HG02678 (cell line): ENCODE measurements around the gene THBS2.
"Not testable (repeated sequence)": the region's sequence is repeated elsewhere in the genome, so short reads cannot be mapped to it uniquely, and the experiment has no call there.

ENCODE experiments used
- ATAC-seq: cut with Tn5 transposase; IDR thresholded peaks from one replicate; pipeline ENCODE4 v1.9.1; 2021; ENCODE audit warnings: mild to moderate bottlenecking, moderate library complexity; ENCODE audit not compliant: unreplicated experiment

THBS2 gene

DNA sequence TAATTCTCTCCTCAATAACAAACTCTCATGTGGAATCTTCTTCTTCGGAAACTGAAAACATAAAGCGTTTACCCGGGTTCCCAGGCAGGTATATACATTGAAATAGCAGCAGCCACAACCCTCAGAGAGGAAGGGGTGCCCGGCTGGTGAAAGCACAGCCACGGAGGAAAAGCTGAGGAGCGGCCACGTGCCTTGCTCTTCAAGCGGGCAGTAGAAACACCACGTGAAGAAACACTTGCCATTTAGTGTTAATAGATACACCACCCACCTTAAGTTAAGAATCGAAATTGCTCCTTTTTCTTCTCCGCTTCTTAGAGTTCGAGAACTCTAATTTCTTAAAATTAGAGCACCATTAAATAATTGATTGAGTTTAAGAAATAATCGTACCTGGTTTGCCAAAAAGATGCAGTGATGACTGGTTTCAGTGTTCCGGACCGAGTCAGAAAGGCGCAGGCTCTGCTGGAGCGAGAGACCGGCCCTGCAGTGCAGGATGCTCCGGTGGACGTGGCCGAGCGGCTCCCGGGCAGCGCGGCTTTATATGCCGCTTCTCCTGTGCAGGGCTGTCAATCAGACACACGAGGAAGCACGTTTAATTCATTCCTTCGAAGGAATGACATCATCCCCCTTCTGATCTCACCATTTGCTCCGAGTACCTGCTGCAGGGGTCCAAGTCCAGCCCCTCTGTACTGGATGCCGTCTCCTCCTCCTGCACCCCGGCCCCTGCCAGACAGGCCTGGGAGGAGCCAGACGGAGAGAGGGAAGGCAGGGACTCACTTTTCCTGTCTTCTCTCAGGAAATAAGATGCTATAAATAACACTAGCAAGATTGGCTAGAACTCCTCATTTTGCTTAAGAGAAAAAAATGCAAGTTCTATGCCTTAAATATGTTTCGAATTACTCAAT, at the start of gene THBS2:
Gene THBS2 (minus strand): TSS at position 510 of the 902 bp plus-strand sequence. CDS start 3,062 bp downstream, outside the sequence.
- no peak for ATAC-seq

DNA sequence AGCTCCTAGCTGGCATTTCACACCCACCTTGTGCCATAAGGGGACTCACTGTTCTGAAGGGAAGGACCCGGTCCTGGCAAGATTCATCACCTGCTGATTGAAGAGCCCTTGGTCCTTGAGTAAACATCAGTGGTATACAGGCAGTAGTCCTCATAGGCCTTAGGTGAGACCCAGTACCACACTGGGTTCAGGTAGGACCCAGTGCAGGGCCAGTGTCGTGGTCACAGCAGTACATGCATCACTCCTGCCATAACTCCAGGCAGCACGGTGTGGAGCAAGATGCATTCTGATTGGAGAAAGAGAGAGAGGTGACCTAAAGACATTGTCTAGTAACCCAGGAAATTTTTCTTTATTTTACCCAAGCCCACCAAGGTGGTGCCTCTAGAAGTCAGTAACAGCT, 49.1 kb upstream of the THBS2 start:
- ATAC-seq: no peak

DNA sequence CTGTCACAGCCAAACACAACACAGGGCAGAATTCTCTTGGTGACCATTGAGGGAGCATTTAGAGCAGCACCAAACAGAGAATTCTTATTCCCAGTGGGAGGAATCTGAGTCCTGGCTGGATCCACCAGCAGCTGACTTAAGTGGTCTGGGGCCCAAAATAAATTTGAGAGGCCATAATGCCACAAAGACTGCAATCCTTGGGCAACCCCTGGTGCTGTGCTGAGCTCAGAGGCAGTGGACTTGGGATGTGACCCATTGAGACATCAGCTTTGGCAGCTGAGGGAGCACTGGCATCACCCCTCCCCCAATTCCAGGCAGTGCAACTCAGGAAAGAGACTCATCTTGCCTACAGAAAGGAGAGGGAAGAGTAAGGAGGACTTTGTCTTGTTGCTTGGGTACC, 48.6 kb upstream of the THBS2 start:
- ATAC-seq: no peak

DNA sequence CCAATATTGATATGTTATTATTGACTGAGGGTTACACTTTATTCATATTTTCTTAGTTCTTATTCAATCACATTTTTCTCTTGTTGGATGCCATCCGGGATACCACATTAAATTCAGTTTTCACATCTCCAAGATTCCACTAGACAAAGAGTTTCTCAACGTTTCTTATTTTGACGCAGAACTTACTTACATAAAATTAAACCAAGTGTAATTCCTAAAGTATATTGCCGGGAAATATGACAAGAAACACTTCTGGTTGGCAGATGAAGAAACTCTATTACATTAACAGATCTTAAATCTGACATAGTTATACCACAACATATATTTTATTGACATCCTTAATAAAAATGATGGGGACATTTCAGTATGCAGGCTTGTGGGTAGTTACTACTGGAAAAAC, 47.3 kb upstream of the THBS2 start:
- no peak for ATAC-seq

DNA sequence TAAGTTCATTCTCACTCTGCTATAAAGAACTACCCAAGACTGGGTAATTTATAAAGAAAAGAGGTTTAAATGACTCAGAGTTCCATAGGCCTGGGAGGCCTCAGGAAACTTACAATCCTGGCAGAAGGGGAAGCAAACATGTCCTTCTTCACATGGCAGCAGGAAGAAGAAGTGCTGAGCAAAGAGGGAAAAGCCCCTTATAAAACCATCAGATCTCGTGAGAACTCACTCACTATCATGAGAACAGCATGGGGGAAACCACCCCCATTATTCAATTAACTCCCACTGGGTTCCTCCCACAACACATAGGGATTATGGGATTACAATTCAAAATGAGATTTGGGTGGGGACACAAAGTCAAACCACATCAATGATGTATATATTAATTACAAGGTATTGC, 45.0 kb upstream of the THBS2 start:
- not testable (repeated sequence) for ATAC-seq

DNA sequence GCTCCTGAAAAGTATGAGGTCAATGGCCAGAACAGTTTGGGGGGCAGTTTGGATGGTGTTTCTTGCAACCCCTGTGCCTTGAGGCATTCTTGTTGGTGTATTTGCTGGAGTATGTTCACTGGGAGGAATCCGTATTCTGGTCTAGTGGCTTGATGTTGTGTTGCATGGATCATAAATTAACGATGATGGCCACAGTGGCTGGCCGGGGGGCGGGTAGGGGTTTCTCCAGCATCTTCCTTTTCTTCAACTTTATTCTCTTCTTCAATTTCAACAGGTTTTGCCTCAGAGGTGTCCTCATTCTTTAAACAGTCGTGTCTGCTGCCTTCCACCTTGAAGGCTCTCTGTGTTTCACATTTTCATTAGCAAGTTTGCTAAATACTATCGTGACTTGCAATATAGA, 43.0 kb upstream of the THBS2 start:
- ATAC-seq: no peak

DNA sequence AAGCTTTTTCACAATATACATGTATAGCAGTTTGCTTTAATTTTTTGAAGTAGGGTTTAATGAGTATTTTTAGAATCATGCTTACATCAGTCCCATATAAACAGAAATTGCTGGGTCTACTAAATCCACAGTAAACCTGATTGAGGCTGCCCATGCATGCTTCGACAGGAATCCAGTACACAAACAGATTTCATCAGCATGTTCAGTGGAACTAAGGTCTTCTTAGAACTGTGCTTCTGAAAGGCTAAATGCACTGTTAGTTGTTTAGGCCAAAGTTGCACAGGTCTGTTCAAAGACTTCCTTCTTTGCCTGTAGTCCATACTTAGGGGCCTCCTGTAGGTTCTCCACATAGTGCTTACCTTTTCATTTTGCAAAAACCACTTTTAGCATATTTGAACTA, 42.5 kb upstream of the THBS2 start:
- ATAC-seq: no peak

DNA sequence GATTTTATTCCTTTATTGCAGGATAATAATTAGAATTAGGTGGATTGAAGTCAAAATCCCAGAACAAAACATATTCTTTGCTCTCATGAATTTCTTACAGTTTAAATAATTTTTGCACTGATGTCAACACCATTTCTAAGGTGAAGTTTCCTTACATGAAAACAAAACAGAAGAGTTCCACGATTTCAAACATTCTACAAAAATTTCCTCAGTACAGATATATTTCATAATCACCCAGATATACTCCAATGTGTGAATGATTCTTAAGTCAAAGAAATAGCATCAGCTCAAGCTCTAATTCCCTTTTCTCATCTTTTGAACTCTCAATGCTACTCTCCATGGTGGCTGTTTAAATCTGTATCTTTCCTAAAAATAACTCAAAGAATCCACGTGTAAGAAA, 39.5 kb upstream of the THBS2 start:
- no peak for ATAC-seq

DNA sequence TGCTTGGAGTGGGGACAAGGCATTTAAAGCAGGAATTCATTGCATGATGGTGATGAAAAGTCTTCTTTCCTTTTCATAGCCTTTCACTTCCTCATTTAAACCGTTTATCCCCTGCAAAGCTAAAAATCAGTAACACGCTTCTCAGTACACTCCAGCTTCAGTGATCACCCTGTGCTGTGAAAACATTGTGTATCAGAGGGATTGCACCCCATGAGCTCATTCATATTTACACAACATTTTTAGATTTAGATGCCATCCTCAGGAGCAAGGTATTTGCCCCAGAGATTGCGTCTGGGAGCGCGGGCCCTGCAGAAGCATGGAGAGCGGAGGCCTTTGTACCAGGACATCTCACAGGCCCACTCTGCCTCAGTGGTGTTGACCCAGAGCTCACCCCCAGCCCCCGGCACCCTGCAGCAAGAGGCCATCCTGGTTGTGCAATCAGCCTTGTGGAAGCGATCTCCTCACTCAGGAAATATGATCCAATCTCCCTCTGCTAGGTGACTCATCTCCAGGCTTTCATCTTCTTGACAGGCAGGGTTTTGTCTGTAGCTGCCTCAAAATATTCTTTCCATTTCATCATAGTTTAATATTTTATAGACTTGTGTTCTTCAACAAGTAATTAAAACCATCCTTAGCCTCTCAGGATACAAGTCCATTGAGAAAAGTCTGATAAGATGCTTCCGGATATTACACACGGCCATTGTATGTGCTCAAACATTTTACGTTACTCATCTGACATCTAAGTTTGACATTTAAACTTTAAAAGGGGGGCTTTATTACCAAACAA, 38.9 kb upstream of the THBS2 start:
- no peak for ATAC-seq

DNA sequence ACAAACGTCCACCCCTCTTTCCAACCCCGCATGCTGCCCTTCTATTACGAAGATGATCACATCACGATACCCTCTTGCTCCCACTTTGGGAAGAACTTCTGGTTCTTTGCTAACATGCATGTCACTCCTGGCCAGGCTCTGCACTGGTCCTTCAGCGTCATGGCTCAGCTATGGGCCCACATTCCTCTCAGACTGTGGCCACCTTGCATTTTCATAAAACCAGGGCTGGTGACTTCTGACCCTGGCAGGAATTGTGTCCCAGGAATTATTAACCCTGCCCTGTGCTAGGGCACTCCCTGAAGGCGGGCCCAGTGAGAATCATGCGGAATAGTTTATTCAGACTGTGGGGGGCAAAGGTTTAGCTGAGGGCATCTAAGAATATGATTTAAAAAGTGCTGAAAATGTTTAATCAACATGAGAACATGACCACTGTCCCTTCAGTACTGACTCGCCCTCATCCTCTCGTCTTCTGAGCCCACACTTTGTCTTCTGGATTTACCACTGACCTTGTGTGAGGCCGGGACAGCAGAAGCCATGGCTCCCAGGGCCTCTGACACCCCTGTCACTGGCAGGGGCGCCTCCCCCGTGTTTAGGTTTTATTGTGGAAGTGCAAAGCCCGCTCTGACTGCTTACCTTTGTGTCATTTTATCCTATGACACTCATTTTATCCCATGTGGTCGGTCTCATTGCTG, 38.1 kb upstream of the THBS2 start:
- ATAC-seq: no peak

DNA sequence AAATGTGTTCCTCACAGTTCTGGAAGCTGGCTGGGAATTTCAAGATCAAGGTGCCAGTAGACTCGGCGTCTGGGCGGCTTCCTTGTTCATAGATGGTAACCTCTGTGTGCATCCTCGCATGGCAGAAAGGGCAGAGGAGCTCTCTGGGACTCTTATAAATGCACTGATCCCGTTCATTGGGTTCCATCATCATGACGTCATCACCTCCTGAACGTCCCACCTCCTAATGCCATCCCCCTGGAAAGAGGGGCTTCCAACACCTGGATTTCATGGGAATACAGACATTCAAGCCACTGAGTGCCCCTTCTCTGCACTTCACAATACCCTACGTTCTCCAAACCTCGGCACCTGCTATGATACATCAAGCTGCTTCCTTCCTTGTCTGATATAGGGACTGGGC, 37.5 kb upstream of the THBS2 start:
- no peak for ATAC-seq

DNA sequence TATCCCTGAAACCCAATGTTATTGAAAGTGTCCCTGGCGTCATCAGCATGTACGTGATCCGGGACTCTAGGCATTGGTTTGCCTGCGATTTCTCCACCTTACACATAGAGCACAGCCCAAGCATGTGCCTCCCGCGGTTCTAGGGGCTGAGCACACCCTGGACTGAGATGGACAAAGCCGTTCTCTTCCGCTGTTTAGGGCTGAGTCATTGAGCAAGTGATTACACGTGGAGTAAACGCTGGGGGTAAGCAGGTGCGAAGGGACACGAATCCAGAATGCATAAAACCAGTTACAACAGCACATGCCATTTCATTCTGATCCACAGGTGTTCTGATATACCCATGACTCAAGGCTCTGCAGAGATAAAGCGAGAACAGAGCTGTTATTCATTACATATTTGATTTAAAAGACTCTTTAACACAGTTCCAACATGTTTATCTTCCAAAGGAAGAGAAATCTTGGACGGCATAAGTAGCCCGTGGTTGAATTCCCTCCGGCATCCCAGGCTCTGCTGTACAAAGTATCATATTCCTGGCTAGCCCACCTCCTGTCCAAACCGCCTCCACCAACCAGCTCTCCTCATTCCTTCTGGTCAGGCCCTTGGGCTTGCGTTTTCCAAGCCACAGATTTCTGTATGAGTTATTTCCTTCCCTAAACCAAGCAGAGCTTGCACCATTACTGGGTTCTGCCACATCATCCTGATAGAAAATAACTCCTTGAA, 36.1 kb upstream of the THBS2 start:
- ATAC-seq: no peak

DNA sequence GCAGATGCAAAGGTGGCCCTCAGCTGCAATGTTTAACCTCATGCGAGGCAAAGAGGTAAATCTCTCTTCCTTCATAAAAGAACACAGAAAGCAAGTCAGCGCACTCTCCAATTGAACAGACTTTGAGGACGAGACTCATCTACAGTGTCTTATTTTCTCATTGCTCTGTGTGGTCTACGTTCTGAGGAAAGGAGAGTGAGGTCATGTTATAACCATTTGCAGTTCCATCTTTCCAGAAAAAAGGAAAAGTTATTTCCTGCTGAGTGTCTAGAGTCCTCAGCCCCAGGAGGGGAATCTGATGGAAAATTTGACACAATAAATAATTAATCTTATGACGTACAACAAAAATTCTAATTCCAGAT, 35.6 kb upstream of the THBS2 start:
- no peak for ATAC-seq

DNA sequence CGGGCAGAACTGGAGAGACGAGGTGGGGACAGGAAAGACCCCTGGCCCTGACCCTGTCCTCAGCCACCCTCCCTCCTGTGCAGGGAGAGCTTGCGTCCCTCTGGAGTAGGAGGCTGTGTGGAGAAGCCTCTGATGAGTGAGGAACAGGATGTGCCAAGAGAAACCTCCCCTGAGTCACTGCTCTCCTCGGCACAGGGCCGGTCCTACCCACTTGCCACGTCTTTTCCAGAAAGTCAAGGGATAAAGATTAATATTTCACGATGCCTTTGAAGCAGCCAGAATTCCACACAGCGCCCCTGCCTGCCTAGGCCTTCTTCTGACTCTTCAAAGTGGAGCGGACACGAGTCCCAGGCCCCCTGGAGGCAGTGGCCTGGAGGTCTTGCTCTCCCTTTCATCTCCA, 34.9 kb upstream of the THBS2 start:
- ATAC-seq: no peak

DNA sequence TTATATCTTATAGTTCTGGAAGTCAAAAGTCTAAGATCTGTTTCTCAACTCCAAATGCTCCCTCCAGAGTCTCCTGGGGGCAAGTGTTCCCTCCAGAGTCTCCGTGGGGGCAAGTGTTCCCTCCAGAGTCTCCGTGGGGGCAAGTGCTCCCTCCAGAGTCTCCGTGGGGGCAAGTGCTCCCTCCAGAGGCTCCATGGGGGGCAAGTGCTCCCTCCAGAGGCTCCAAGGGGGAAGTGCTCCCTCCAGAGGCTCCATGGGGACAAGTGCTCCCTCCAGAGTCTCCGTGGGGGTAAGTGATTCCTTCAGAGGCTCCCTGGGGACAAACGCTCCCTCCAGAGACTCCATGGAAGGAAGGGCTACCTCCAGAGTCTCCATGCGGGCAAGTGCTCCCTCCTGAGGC, 34.0 kb upstream of the THBS2 start:
- ATAC-seq: no peak

DNA sequence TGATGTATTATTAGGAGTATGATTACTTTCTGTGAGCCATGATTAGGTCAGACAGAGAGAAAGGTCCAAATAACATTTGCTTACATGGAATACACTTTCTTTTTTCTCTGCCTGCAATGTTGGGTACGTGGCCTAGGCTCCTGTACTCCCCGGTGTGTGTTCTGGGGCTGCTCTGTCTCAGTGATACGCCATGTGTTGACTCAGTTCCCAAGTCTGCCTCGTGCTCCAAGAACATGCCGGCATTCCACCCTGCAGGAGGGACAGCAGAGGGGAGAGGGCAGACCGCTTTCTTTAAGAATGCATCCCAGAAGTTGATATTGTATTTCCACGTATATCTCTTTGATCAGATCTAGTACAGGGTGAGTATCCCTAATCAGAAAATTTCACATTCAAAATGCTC, 33.3 kb upstream of the THBS2 start:
- ATAC-seq: no peak

DNA sequence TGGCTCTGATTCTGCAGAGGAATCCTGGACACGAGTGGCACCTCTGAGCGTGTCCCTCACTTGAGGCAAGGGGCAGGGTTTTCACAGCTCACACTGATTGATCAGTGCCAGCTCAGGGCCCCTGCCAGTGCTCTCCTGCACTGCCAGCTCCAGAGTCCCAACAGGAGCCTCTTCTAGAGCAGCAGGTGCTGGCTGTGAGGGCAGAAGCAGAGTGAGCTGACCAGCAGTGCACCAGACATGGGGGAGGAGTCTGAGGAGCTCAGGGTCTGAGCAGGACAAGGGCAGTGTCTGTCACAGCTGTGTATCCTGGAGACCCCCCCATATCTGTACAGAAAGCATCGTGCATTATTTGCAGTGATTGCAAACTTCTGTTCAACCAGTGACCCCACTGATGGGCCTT, 31.5 kb upstream of the THBS2 start:
- no peak for ATAC-seq

DNA sequence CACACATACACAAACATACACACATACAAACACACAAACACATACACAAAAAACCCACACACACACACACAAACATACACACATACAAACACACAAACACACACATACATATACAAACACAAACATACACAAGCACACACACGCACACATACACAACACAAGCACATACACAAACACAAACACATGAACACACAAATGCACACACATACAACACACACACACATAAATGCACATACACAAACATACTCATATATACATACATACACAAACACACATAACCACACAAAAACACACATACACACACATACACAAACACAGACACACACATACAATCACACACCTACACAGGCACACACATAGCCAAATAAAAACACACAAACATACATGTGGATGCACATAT, 30.3 kb upstream of the THBS2 start:
- ATAC-seq: no peak

DNA sequence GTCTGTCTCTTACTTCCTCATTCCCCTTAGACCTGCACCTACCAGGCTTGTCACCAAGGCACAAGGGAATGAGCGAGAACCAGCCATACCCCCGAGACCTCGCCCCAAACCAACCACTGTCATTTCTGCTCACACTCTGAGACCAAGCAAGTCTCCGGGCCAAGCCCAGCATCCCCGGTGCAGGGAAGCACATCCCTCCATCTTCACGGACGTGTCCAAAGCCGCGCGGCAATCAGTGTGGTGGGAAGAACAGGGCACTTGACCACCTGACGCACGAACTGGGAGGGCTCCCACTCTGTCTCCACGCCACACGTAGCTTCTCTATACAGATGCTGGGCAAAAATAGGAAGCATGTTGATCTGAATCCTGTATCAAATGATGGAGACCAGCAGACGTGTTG, 28.4 kb upstream of the THBS2 start:
- ATAC-seq: no peak

DNA sequence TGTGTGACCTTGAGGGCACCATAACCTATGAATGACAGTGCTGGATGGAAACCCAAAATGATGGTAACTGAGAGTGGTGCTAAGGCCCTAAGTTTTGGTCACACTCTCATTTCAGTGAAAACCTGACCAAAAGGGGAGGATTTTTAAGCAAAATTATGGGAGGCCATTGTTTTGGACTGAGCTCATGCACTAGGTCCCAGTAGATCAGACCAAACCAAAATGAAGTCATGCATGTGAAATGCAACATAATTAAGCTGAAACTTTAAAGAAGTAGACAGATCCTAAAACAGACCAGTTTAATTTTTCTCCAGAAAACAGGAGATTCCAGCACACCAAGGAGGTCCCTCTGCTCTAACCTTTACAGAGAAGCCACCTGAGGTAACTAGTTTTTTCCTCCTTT, 24.0 kb upstream of the THBS2 start:
- no peak for ATAC-seq

DNA sequence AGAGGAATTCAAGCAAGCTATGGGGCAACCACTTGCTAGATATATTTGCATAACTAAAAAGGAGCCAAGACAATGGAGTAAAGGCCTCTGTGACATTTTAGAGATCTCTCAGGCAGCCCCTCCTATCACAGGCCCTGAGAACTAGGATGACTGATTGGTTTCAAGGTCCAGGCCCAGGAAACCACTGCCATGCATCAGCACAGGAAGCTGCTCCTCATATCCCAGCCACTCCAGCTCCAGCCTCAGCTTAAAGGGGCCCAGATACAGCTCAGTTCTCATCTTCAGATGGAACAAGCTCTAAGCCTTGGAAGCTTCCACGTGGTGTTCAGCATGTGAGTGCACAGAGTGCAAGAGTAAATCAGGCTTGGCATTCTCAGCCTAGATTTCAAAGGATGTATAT, 21.1 kb upstream of the THBS2 start:
- ATAC-seq: no peak
